Measurements from ENCODE around the gene CCDC88A.

The CCDC88A gene

GRCh38 chr2:55422876-55423665, 3.4 kb upstream of the CCDC88A start:
- no peak for DNase-seq (ENCODE audit: low read depth, low spot score)

- no peak for DNase-seq (ENCODE audit: low read depth, low spot score)
Observed at GRCh38 chr2:55421326-55421725, 1.7 kb upstream of the CCDC88A start.

- no peak for DNase-seq (ENCODE audit: low read depth, low spot score)
Observed at GRCh38 chr2:55420871-55421270, 1.2 kb upstream of the CCDC88A start.

GRCh38 chr2:55420439-55420725, 726 bp upstream of the CCDC88A start:
- DNase-seq (ENCODE audit: low read depth, low spot score): no peak

GRCh38 chr2:55419233-55419678, 400 bp downstream of the CCDC88A start:
- no peak for DNase-seq (ENCODE audit: low read depth, low spot score)

- DNase-seq (ENCODE audit: low read depth, low spot score): no peak
Observed at GRCh38 chr2:55418512-55419232, 984 bp downstream of the CCDC88A start.

GRCh38 chr2:55418072-55418471, 1.6 kb downstream of the CCDC88A start:
- DNase-seq (ENCODE audit: low read depth, low spot score): no peak

GRCh38 chr2:55416786-55417568, 2.7 kb downstream of the CCDC88A start:
- no peak for DNase-seq (ENCODE audit: low read depth, low spot score)

- DNase-seq (ENCODE audit: low read depth, low spot score): no peak
Observed at GRCh38 chr2:55415300-55415699, 4.4 kb downstream of the CCDC88A start.

- no peak for DNase-seq (ENCODE audit: low read depth, low spot score)
Observed at GRCh38 chr2:55408918-55409868, 10.5 kb downstream of the CCDC88A start.

GRCh38 chr2:55408098-55408882, 11.4 kb downstream of the CCDC88A start:
- DNase-seq (ENCODE audit: low read depth, low spot score): no peak

- DNase-seq (ENCODE audit: low read depth, low spot score): no peak
Observed at GRCh38 chr2:55405116-55405515, 14.5 kb downstream of the CCDC88A start.

GRCh38 chr2:55403256-55403998, 16.2 kb downstream of the CCDC88A start:
- no peak for DNase-seq (ENCODE audit: low read depth, low spot score)

- DNase-seq (ENCODE audit: low read depth, low spot score): no peak
Observed at GRCh38 chr2:55401124-55401523, 18.5 kb downstream of the CCDC88A start.

- no peak for DNase-seq (ENCODE audit: low read depth, low spot score)
Observed at GRCh38 chr2:55400332-55400731, 19.3 kb downstream of the CCDC88A start.

GRCh38 chr2:55399815-55400214, 19.8 kb downstream of the CCDC88A start:
- no peak for DNase-seq (ENCODE audit: low read depth, low spot score)

GRCh38 chr2:55395724-55396605, 23.7 kb downstream of the CCDC88A start:
- DNase-seq (ENCODE audit: low read depth, low spot score): no peak

- no peak for DNase-seq (ENCODE audit: low read depth, low spot score)
Observed at GRCh38 chr2:55391615-55392242, 27.9 kb downstream of the CCDC88A start.
